H1 (cell line): ENCODE results near the gene AQP6. TPM values are rescaled to one million over a fixed set of nuclear protein-coding genes. Genes with fewer than 3 reads are reported as not detected.
A peak's percentile ranks its signal among the peaks of the same experiment; 100 is the strongest.

Experiments
- CTCF ChIA-PET: fragments of 300-600 bp; sonication (Branson Sonifier 250); formaldehyde crosslinking; loops from one replicate; lab custom pipeline; 2021; ENCODE audit not compliant: partially characterized antibody; lab: Charles Lee
- POLR2A ChIA-PET: fragments of 300-600 bp; sonication (Branson Sonifier 250); formaldehyde crosslinking; loops from one replicate; lab custom pipeline; 2021; ENCODE audit warnings: inconsistent platforms; ENCODE audit not compliant: partially characterized antibody; lab: Charles Lee
- DNase-seq, 2 experiments: peaks; one replicate each; pipeline versions ENCODE4 v3.0.0 to v3.0.0-alpha.2; 2010 to 2022; ENCODE audit warnings: low spot score in 2 of 2, low read depth in 1 of 2, mixed read lengths in 1 of 2
- FAIRE-seq: peaks from 2 replicates; lab custom pipeline; 2011; peaks lifted over from hg19 to GRCh38; lab: Jason Lieb, UNC
- H2AFZ ChIP-seq: 2 replicates; pipeline ENCODE4 v1.8.1; 2012; ENCODE audit warnings: low read length, inconsistent platforms
- H2AK5ac ChIP-seq: 2 replicates; pipeline ENCODE4 v1.6.1; 2013; ENCODE audit warnings: low read depth, low read length
- H2BK120ac ChIP-seq: replicated peaks from 2 replicates; pipeline ENCODE3; 2013; ENCODE audit warnings: low read depth, low read length, inconsistent platforms
- H2BK12ac ChIP-seq: 2 replicates; pipeline ENCODE4 v1.6.1; 2013; ENCODE audit warnings: low read depth, low read length
- H2BK15ac ChIP-seq: 2 replicates; pipeline ENCODE4 v1.6.1; 2013; ENCODE audit warnings: low read length
- H2BK20ac ChIP-seq: 2 replicates; pipeline ENCODE4 v1.6.1; 2013; ENCODE audit warnings: low read length
- H2BK5ac ChIP-seq: 2 replicates; pipeline ENCODE4 v1.6.1; 2013; ENCODE audit warnings: low read depth, low read length
- H3K14ac ChIP-seq: 2 replicates; pipeline ENCODE4 v1.6.1; 2013; ENCODE audit warnings: inconsistent platforms; ENCODE audit not compliant: insufficient read length
- H3K18ac ChIP-seq: 2 replicates; pipeline ENCODE4 v1.6.1; 2013; ENCODE audit warnings: low read length; ENCODE audit errors: extremely low read depth
- H3K23ac ChIP-seq: 2 replicates; pipeline ENCODE4 v1.6.1; 2013; ENCODE audit warnings: inconsistent platforms; ENCODE audit not compliant: insufficient read length
- H3K23me2 ChIP-seq: 2 replicates; pipeline ENCODE4 v1.6.1; 2013; ENCODE audit warnings: low read depth, low read length
- H3K27ac ChIP-seq: 2 replicates; pipeline ENCODE4 v1.6.1; 2011; ENCODE audit warnings: low read depth, low read length, inconsistent platforms
- H3K27me3 ChIP-seq, 4 experiments: replicated peaks in 1 of 4; 1 replicate in 1 of 4; 2 replicates in 3 of 4; pipeline versions ENCODE4 v1.6.1 to v1.8.1; 2011 to 2013; ENCODE audit warnings: low read length in 3 of 4, mild to moderate bottlenecking in 3 of 4, inconsistent platforms in 2 of 4, mixed read lengths in 2 of 4, moderate library complexity in 1 of 4; ENCODE audit not compliant: control insufficient read depth in 3 of 4, insufficient read depth in 3 of 4; ENCODE audit errors: extremely low read depth in 1 of 4
- H3K36me3 ChIP-seq, 4 experiments: 2 replicates each; pipeline versions ENCODE4 v1.6.1 to v1.8.1; 2011 to 2013; ENCODE audit warnings: mild to moderate bottlenecking in 4 of 4, low read length in 3 of 4, moderate library complexity in 2 of 4, control low read depth in 1 of 4, inconsistent platforms in 1 of 4; ENCODE audit not compliant: insufficient read depth in 4 of 4, control insufficient read depth in 2 of 4
- H3K4ac ChIP-seq: replicated peaks from 2 replicates; pipeline ENCODE3; 2013; ENCODE audit warnings: low read length, low read depth, mixed read lengths, inconsistent platforms; ENCODE audit not compliant: insufficient read length
- H3K4me1 ChIP-seq, 4 experiments: replicated peaks in 1 of 4; 1 replicate in 1 of 4; 2 replicates in 3 of 4; pipeline versions ENCODE4 v1.6.1 to v1.8.1; 2011 to 2013; ENCODE audit warnings: low read length in 3 of 4, inconsistent platforms in 2 of 4, mixed read lengths in 1 of 4; ENCODE audit not compliant: insufficient read depth in 4 of 4, control insufficient read depth in 3 of 4
- H3K4me2 ChIP-seq, 2 experiments: 2 replicates each; pipeline versions ENCODE4 v1.6.1 to v1.8.1; 2011 to 2013; ENCODE audit warnings: low read depth in 2 of 2, low read length in 2 of 2, control low read depth in 1 of 2, inconsistent platforms in 1 of 2, mild to moderate bottlenecking in 1 of 2; ENCODE audit not compliant: insufficient read depth in 1 of 2
- H3K4me3 ChIP-seq, 4 experiments: fragments of 200-600, 300-600 bp in 1 of 4; sonication (generic), shearing (Covaris generic), sonication (Bioruptor Twin) in 1 of 4; 2 replicates each; pipeline versions ENCODE4 v1.5.1 to v1.8.1; 2011 to 2016; ENCODE audit warnings: low read length in 4 of 4, low read depth in 3 of 4, control low read depth in 2 of 4, inconsistent platforms in 2 of 4, mild to moderate bottlenecking in 2 of 4, mixed read lengths in 1 of 4, moderate library complexity in 1 of 4; ENCODE audit not compliant: insufficient read depth in 2 of 4; ENCODE audit errors: extremely low read depth in 1 of 4
- H3K56ac ChIP-seq: replicated peaks from 2 replicates; pipeline ENCODE3; 2013; ENCODE audit warnings: low read depth, mild to moderate bottlenecking, mixed read lengths, low read length, inconsistent platforms; ENCODE audit not compliant: insufficient read length
- H3K79me1 ChIP-seq: 2 replicates; pipeline ENCODE4 v1.6.1; 2013; ENCODE audit warnings: low read depth, low read length, control low read depth
- H3K79me2 ChIP-seq, 2 experiments: 2 replicates each; pipeline versions ENCODE4 v1.6.1 to v1.8.1; 2012 to 2013; ENCODE audit warnings: low read length in 2 of 2, mild to moderate bottlenecking in 2 of 2, inconsistent platforms in 1 of 2; ENCODE audit not compliant: insufficient read depth in 2 of 2, control insufficient read depth in 1 of 2
- H3K9ac ChIP-seq, 4 experiments: replicated peaks in 1 of 4; 1 replicate in 1 of 4; 2 replicates in 3 of 4; pipeline versions ENCODE4 v1.6.1 to v1.8.1; 2011 to 2013; ENCODE audit warnings: low read depth in 3 of 4, low read length in 3 of 4, control low read depth in 2 of 4, mild to moderate bottlenecking in 2 of 4, moderate library complexity in 2 of 4, inconsistent platforms in 1 of 4; ENCODE audit errors: extremely low read depth in 1 of 4
- H3K9me3 ChIP-seq, 2 experiments: 2 replicates each; pipeline versions ENCODE4 v1.6.1 to v1.8.1; 2012 to 2013; ENCODE audit warnings: mild to moderate bottlenecking in 2 of 2, moderate library complexity in 2 of 2, control low read depth in 1 of 2, inconsistent platforms in 1 of 2, low read depth in 1 of 2, low read length in 1 of 2, mixed read lengths in 1 of 2; ENCODE audit not compliant: insufficient read depth in 2 of 2
- H4K20me1 ChIP-seq, 2 experiments: replicated peaks in 1 of 2; 2 replicates each; pipeline versions ENCODE3 to v1.8.1; 2011 to 2013; ENCODE audit warnings: inconsistent platforms in 2 of 2, low read length in 2 of 2, mild to moderate bottlenecking in 1 of 2; ENCODE audit not compliant: insufficient read depth in 2 of 2, control insufficient read depth in 1 of 2
- H4K5ac ChIP-seq: 2 replicates; pipeline ENCODE4 v1.6.1; 2013; ENCODE audit warnings: low read length, low read depth, mixed read lengths, inconsistent platforms; ENCODE audit not compliant: insufficient read length
- H4K8ac ChIP-seq: 2 replicates; pipeline ENCODE4 v1.8.0; 2013; ENCODE audit warnings: mild to moderate bottlenecking, moderate library complexity, low read length, inconsistent platforms; ENCODE audit not compliant: insufficient read depth; ENCODE audit errors: extremely low read depth
- H4K91ac ChIP-seq: replicated peaks from 2 replicates; pipeline ENCODE3; 2013; ENCODE audit warnings: low read length, mixed read lengths, inconsistent platforms; ENCODE audit not compliant: insufficient read length
- ASH2L ChIP-seq: fragments of 200-600, 300-600 bp; sonication (generic); IDR thresholded peaks from one replicate; pipeline ENCODE4 v1.7.1; 2017; ENCODE audit warnings: low read length
- BACH1 ChIP-seq: IDR thresholded peaks from 2 replicates; pipeline ENCODE4 v1.6.1; 2012; ENCODE audit warnings: low read length, improper control_type of control experiment
- CHD1 ChIP-seq: IDR thresholded peaks from 2 replicates; pipeline ENCODE4 v1.6.1; 2012; ENCODE audit warnings: low read depth, low read length, improper control_type of control experiment
- FOSL1 ChIP-seq: IDR thresholded peaks from 2 replicates; pipeline ENCODE4 v1.6.1; 2011; ENCODE audit warnings: mild to moderate bottlenecking, low read depth, low read length, moderate library complexity; ENCODE audit not compliant: insufficient read depth
- NANOG ChIP-seq: IDR thresholded peaks from 2 replicates; pipeline ENCODE4 v1.6.1; 2011; ENCODE audit warnings: low read length, low read depth, mild to moderate bottlenecking, inconsistent platforms; ENCODE audit not compliant: insufficient read depth, poor library complexity, severe bottlenecking
- RNF2 ChIP-seq: fragments of 200-900, 300-1000 bp; sonication (generic); IDR thresholded peaks from 2 replicates; pipeline ENCODE4 v1.7.1; 2016; ENCODE audit warnings: borderline replicate concordance, low read depth, mild to moderate bottlenecking, antibody characterized with exemption, low read length; ENCODE audit not compliant: poor library complexity, severe bottlenecking; ENCODE audit errors: missing control alignments
- SAP30 ChIP-seq: fragments of 300-600 bp; sonication (generic); IDR thresholded peaks from 2 replicates; pipeline ENCODE4 v1.7.1; 2012; ENCODE audit warnings: low read length, moderate library complexity, mild to moderate bottlenecking, inconsistent platforms; ENCODE audit not compliant: insufficient read depth, insufficient replicate concordance
- SP4 ChIP-seq: IDR thresholded peaks from 2 replicates; pipeline ENCODE4 v1.6.1; 2012; ENCODE audit warnings: low read length, inconsistent platforms
- WGBS, 2 experiments: shearing (Covaris generic) in 1 of 2; methylation state at CpG; one replicate each; pipeline versions ENCODE4 v1.1.6 to v1.1.7; 2013 to 2015; ENCODE audit warnings: low lambda C conversion rate in 2 of 2, mixed read lengths in 2 of 2, inconsistent platforms in 1 of 2, low coverage in 1 of 2, missing lambda C conversion rate in 1 of 2; ENCODE audit not compliant: insufficient replicate concordance in 2 of 2, insufficient coverage in 1 of 2, insufficient read length in 1 of 2; ENCODE audit errors: extremely low coverage in 1 of 2, missing lambda C conversion rate in 1 of 2; 5-methylcytosine and 5-hydroxymethylcytosine counted together
- polyA plus RNA-seq, 7 experiments: library from polyadenylated mRNA; depleted of rRNA in 3 of 7; stranded (reverse) in 5 of 7; unstranded in 2 of 7; fragments of >200 nt in 5 of 7; fragments of 200-250 nt in 2 of 7; gene quantifications; 1 replicate in 5 of 7; 2 replicates in 1 of 7; 4 replicates in 1 of 7; pipeline versions ENCODE4 v1.2.1 to v1.2.3, GENCODE V29; 2011 to 2013; ENCODE audit warnings: missing spikeins in 2 of 7, mixed read lengths in 2 of 7
- total RNA-seq: library from RNA; stranded (reverse); fragmentation: NEBNext Ultra II Directional; extraction: Animal tissue kit (Norgen Biotek cat#: 25700); gene quantifications from 2 replicates; pipeline ENCODE4 v1.2.1, GENCODE V29; 2021
- TF ChIP-seq, protein P1 (sequence below): IDR thresholded peaks from 2 replicates; pipeline ENCODE4 v1.6.1; 2012; ENCODE audit warnings: inconsistent platforms
- TF ChIP-seq, protein P2 (sequence below), 3 experiments: IDR thresholded peaks; 1 replicate in 2 of 3; 2 replicates in 1 of 3; pipeline versions ENCODE4 v1.5.1 to v1.6.1; 2011; ENCODE audit warnings: low read length in 3 of 3, mild to moderate bottlenecking in 3 of 3, inconsistent platforms in 2 of 3, low read depth in 1 of 3, moderate library complexity in 1 of 3; ENCODE audit not compliant: insufficient read depth in 1 of 3; ENCODE audit errors: control extremely low read depth in 1 of 3

Gene AQP6
- total and polyA plus RNA-seq, 2 of the 8 experiments (the other 6 are each of a cell fraction or from before 2014, with no cell fraction given) = 0.03 to 0.17 TPM

DNA sequence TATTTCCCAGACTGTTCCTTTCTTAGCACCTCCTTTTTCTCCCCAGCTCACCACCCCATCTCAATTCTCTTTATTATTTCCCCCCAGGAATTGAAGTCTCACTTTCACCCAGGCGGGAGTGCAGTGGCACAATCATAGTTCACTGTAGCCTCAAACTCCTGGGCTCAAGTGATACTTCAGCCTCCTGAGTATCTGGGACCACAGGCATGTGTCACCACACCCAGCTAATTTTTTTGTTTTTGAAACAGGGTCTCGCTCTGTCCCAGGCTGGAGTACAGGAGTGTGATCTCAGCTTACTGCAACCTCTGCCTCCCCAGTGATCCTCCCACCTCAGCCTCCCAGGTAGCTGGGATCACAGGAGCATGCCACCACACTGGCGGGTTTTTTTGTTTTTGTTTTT is 41.6 kb downstream of the AQP6 start:
- CTCF ChIA-PET = interaction anchor here (0.7 to 1.9 kb wide), 5 partner anchors 11 to 219 kb away, joined by 3 to 8 read pairs (median 3); no protein-coding TSS in a partner anchor
- Histone ChIP-seq H2BK15ac (no peak overlapping the region), H4K8ac (no peak overlapping the region), H2BK120ac (no peak overlapping the region), H3K27me3 (no peaks in the 10 kb centered on the region), H3K9me3 (no peaks in the 10 kb centered on the region), H2BK20ac (no peak overlapping the region), H3K4me1 (peaks cover 0 to 2% (median 0%) of the 10 kb centered on the region in 4 experiments; a peak in 1 of 7 replicates), H4K91ac (no peak overlapping the region), H3K79me1 (peaks cover 7% of the 10 kb centered on the region), H3K4me3 (no peak overlapping the region), H4K5ac (no peak overlapping the region), H2AK5ac (no peak overlapping the region), H3K23ac (no peak overlapping the region), H4K20me1 (peaks cover 0 to 2% of the 10 kb centered on the region in 2 experiments), H3K79me2 (peaks cover 0 to 30% of the 10 kb centered on the region in 2 experiments; a peak in 2 of 4 replicates), H3K4ac (no peak overlapping the region), H3K23me2 (peaks cover 2% of the 10 kb centered on the region; the same call in 1 of the 2 replicates), H2AFZ (no peak overlapping the region), H3K36me3 (peaks cover 0 to 12% (median 2%) of the 10 kb centered on the region in 4 experiments; a peak in 2 of 8 replicates), H3K27ac (no peak overlapping the region), H2BK5ac (no peak overlapping the region), H3K4me2 (no peak overlapping the region), H3K56ac (no peak overlapping the region), H3K14ac (no peak overlapping the region), H2BK12ac (no peak overlapping the region), H3K18ac (no peak overlapping the region), H3K9ac (peak overlapping the region in 1 of 4 experiments; percentile 32; a peak in 1 of 7 replicates)
- POLR2A ChIA-PET = no interaction called here
- DNase-seq (no peak), FAIRE-seq (no peak)
- WGBS, 2 experiments = 91% methylated on average over 3 of the region's 3 CpGs; no CpG with 5 or more reads in 1 of the 2 experiments
- TF ChIP-seq CHD1 = no peak
- no peak for TF ChIP-seq SP4
- TF ChIP-seq, protein P1, sequence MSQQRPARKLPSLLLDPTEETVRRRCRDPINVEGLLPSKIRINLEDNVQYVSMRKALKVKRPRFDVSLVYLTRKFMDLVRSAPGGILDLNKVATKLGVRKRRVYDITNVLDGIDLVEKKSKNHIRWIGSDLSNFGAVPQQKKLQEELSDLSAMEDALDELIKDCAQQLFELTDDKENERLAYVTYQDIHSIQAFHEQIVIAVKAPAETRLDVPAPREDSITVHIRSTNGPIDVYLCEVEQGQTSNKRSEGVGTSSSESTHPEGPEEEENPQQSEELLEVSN = no peak
- TF ChIP-seq SAP30 = no peak
- no peak for TF ChIP-seq BACH1
- TF ChIP-seq RNF2 = no peak
- TF ChIP-seq FOSL1 = no peak
- TF ChIP-seq, protein P2, sequence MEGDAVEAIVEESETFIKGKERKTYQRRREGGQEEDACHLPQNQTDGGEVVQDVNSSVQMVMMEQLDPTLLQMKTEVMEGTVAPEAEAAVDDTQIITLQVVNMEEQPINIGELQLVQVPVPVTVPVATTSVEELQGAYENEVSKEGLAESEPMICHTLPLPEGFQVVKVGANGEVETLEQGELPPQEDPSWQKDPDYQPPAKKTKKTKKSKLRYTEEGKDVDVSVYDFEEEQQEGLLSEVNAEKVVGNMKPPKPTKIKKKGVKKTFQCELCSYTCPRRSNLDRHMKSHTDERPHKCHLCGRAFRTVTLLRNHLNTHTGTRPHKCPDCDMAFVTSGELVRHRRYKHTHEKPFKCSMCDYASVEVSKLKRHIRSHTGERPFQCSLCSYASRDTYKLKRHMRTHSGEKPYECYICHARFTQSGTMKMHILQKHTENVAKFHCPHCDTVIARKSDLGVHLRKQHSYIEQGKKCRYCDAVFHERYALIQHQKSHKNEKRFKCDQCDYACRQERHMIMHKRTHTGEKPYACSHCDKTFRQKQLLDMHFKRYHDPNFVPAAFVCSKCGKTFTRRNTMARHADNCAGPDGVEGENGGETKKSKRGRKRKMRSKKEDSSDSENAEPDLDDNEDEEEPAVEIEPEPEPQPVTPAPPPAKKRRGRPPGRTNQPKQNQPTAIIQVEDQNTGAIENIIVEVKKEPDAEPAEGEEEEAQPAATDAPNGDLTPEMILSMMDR (IDR thresholded peaks at IDR 0.05; ENCODE audit: control extremely low read depth in 1 of 3, insufficient read depth in 1 of 3, low read depth in 1 of 3, low read length in 3 of 3) = no peak
- TF ChIP-seq NANOG = no peak
- no peak for TF ChIP-seq ASH2L
